Astrocyte (in vitro differentiated cells and primary cell): Measurements from ENCODE around the gene ATRNL1. TPM values are rescaled to one million over a fixed set of nuclear protein-coding genes. Genes with fewer than 3 reads are reported as not detected.

ENCODE experiments used
- DNase-seq: peaks from one replicate; pipeline ENCODE4 v3.0.0-alpha.2; 2010; ENCODE audit warnings: low read depth
- FAIRE-seq: peaks from 2 replicates; lab custom pipeline; 2011; peaks lifted over from hg19 to GRCh38; lab: Jason Lieb, UNC
- H2AFZ ChIP-seq: 2 replicates; pipeline ENCODE4 v1.6.0; 2012; ENCODE audit warnings: low read depth, low read length, inconsistent platforms
- H3K27ac ChIP-seq: 2 replicates; pipeline ENCODE4 v1.5.1; 2011; ENCODE audit warnings: low read depth, low read length, inconsistent platforms
- H3K27me3 ChIP-seq: 2 replicates; pipeline ENCODE4 v1.6.0; 2011; ENCODE audit warnings: low read length, inconsistent platforms; ENCODE audit not compliant: insufficient read depth
- H3K36me3 ChIP-seq: 2 replicates; pipeline ENCODE4 v1.5.1; 2011; ENCODE audit warnings: low read length, inconsistent platforms; ENCODE audit not compliant: insufficient read depth
- H3K4me1 ChIP-seq: 2 replicates; pipeline ENCODE4 v1.5.1; 2011; ENCODE audit warnings: low read length, inconsistent platforms; ENCODE audit not compliant: insufficient read depth
- H3K4me2 ChIP-seq: 2 replicates; pipeline ENCODE4 v1.6.0; 2012; ENCODE audit warnings: low read length, inconsistent platforms
- H3K4me3 ChIP-seq: 2 replicates; pipeline ENCODE4 v1.5.1; 2011; ENCODE audit warnings: low read depth, mild to moderate bottlenecking, low read length, inconsistent platforms; ENCODE audit not compliant: insufficient read depth
- H3K79me2 ChIP-seq: 2 replicates; pipeline ENCODE4 v1.6.0; 2012; ENCODE audit warnings: mild to moderate bottlenecking, low read length, inconsistent platforms; ENCODE audit not compliant: insufficient read depth
- H3K9ac ChIP-seq: 2 replicates; pipeline ENCODE4 v1.6.0; 2012; ENCODE audit warnings: mild to moderate bottlenecking, low read length, inconsistent platforms
- H3K9me3 ChIP-seq: 2 replicates; pipeline ENCODE4 v1.5.1; 2012; ENCODE audit warnings: low read depth, mild to moderate bottlenecking, low read length, inconsistent platforms; ENCODE audit not compliant: insufficient read depth
- H4K20me1 ChIP-seq: 2 replicates; pipeline ENCODE4 v1.6.0; 2012; ENCODE audit warnings: low read length, inconsistent platforms; ENCODE audit not compliant: insufficient read depth
- H3K27ac Mint-ChIP-seq: one replicate; pipeline ENCODE4 v1.8.0; 2021; ENCODE audit warnings: mild to moderate bottlenecking, mixed read lengths; ENCODE audit not compliant: unreplicated experiment
- H3K27me3 Mint-ChIP-seq: one replicate; pipeline ENCODE4 v1.8.0; 2021; ENCODE audit warnings: low read depth, mixed read lengths; ENCODE audit not compliant: unreplicated experiment
- H3K36me3 Mint-ChIP-seq: one replicate; pipeline ENCODE4 v1.8.0; 2021; ENCODE audit warnings: low read depth, mixed read lengths; ENCODE audit not compliant: unreplicated experiment
- H3K4me1 Mint-ChIP-seq: one replicate; pipeline ENCODE4 v1.8.0; 2021; ENCODE audit warnings: low read depth, mixed read lengths; ENCODE audit not compliant: unreplicated experiment
- H3K4me3 Mint-ChIP-seq: one replicate; pipeline ENCODE4 v1.8.0; 2021; ENCODE audit warnings: mild to moderate bottlenecking, moderate library complexity, mixed read lengths; ENCODE audit not compliant: unreplicated experiment
- H3K9me3 Mint-ChIP-seq: one replicate; pipeline ENCODE4 v1.8.0; 2021; ENCODE audit warnings: mild to moderate bottlenecking, mixed read lengths; ENCODE audit not compliant: unreplicated experiment
- CTCF ChIP-seq: IDR thresholded peaks from 2 replicates; pipeline ENCODE4 v1.5.1; 2011; ENCODE audit warnings: low read depth, mild to moderate bottlenecking, inconsistent platforms, low read length, moderate library complexity; ENCODE audit not compliant: insufficient read depth
- EZH2 ChIP-seq: IDR thresholded peaks from 2 replicates; pipeline ENCODE4 v1.6.1; 2012; ENCODE audit warnings: mild to moderate bottlenecking, low read length, inconsistent platforms; ENCODE audit not compliant: insufficient read depth
- total RNA-seq: library from RNA; stranded (reverse); gene quantifications from 2 replicates; pipeline ENCODE4 v1.2.1, GENCODE V29; 2021

ATRNL1 gene
- total RNA-seq, 1 donor from 2014 or later, result 17.5 TPM

GRCh38 chr10:115771755-115772154, 678.6 kb downstream of the ATRNL1 start:
- no peaks in the 10 kb centered on the region for H3K9me3 ChIP-seq
- no peaks in the 10 kb centered on the region for H3K9me3 Mint-ChIP-seq
- H3K4me1 Mint-ChIP-seq, result peaks cover 22% of the 10 kb centered on the region
- no peaks in the 10 kb centered on the region for H4K20me1 ChIP-seq
- H3K9ac ChIP-seq, result no peak overlapping the region
- H3K27me3 ChIP-seq, result no peaks in the 10 kb centered on the region
- no peaks in the 10 kb centered on the region for H3K36me3 ChIP-seq
- no peaks in the 10 kb centered on the region for H3K79me2 ChIP-seq
- no peaks in the 10 kb centered on the region for H3K27me3 Mint-ChIP-seq
- no peak overlapping the region for H2AFZ ChIP-seq
- H3K4me3 ChIP-seq, result no peak overlapping the region
- no peak for FAIRE-seq
- H3K36me3 Mint-ChIP-seq, result no peaks in the 10 kb centered on the region
- H3K27ac Mint-ChIP-seq, result no peak overlapping the region
- H3K4me1 ChIP-seq, result peaks cover 12% of the 10 kb centered on the region
- TF ChIP-seq CTCF, result no peak
- TF ChIP-seq EZH2, result no peak
- H3K27ac ChIP-seq, result no peak overlapping the region
- H3K4me3 Mint-ChIP-seq, result no peak overlapping the region
- peak; percentile 3 for DNase-seq
- no peak overlapping the region for H3K4me2 ChIP-seq

GRCh38 chr10:115772606-115773005, 679.4 kb downstream of the ATRNL1 start:
- no peaks in the 10 kb centered on the region for H4K20me1 ChIP-seq
- DNase-seq (peak; percentile 89), FAIRE-seq (peak; percentile 72)
- no peaks in the 10 kb centered on the region for H3K9me3 ChIP-seq
- H3K79me2 ChIP-seq, result no peaks in the 10 kb centered on the region
- peaks cover 12% of the 10 kb centered on the region for H3K4me1 ChIP-seq
- H3K4me2 ChIP-seq, result peak overlapping the region; percentile 44
- no peaks in the 10 kb centered on the region for H3K27me3 ChIP-seq
- TF ChIP-seq CTCF (no peak), EZH2 (no peak)
- H3K4me3 ChIP-seq, result no peak overlapping the region
- Mint-ChIP-seq H3K27ac (no peak overlapping the region), H3K27me3 (no peaks in the 10 kb centered on the region), H3K9me3 (no peaks in the 10 kb centered on the region), H3K36me3 (no peaks in the 10 kb centered on the region), H3K4me3 (no peak overlapping the region), H3K4me1 (peaks cover 22% of the 10 kb centered on the region)
- H3K36me3 ChIP-seq, result no peaks in the 10 kb centered on the region
- no peak overlapping the region for H3K9ac ChIP-seq
- no peak overlapping the region for H2AFZ ChIP-seq
- peak overlapping the region; percentile 5 for H3K27ac ChIP-seq

GRCh38 chr10:115773832-115774231, 680.7 kb downstream of the ATRNL1 start:
- peak overlapping the region; percentile 10 for H3K4me2 ChIP-seq
- FAIRE-seq (no peak), DNase-seq (peak; percentile 11)
- TF ChIP-seq CTCF (no peak), EZH2 (no peak)
- Mint-ChIP-seq H3K27me3 (no peaks in the 10 kb centered on the region), H3K27ac (peak overlapping the region; percentile 26), H3K4me1 (peaks cover 22% of the 10 kb centered on the region), H3K9me3 (no peaks in the 10 kb centered on the region), H3K36me3 (no peaks in the 10 kb centered on the region), H3K4me3 (no peak overlapping the region)
- H3K9me3 ChIP-seq, result no peaks in the 10 kb centered on the region
- H3K4me3 ChIP-seq, result no peak overlapping the region
- no peaks in the 10 kb centered on the region for H3K79me2 ChIP-seq
- H2AFZ ChIP-seq, result no peak overlapping the region
- no peak overlapping the region for H3K27ac ChIP-seq
- no peaks in the 10 kb centered on the region for H3K27me3 ChIP-seq
- peaks cover 12% of the 10 kb centered on the region for H3K4me1 ChIP-seq
- H4K20me1 ChIP-seq, result no peaks in the 10 kb centered on the region
- H3K9ac ChIP-seq, result no peak overlapping the region
- H3K36me3 ChIP-seq, result no peaks in the 10 kb centered on the region
